MM.1S (cell line): ENCODE results near the gene PHLPP2.

Experiments used
- DNase-seq: peaks from one replicate; pipeline ENCODE4 v3.0.0-alpha.2; 2015
- H2AFZ ChIP-seq: fragments of 300-600 bp; sonication (generic); 2 replicates; pipeline ENCODE4 v1.6.0; 2016; ENCODE audit warnings: antibody characterized with exemption, low read length
- H3F3A ChIP-seq: fragments of 300-600 bp; sonication (generic); 2 replicates; pipeline ENCODE4 v1.6.1; 2016; ENCODE audit warnings: mild to moderate bottlenecking, antibody characterized with exemption, low read length, moderate library complexity, mixed read lengths; ENCODE audit not compliant: insufficient read depth
- H3K27ac ChIP-seq: fragments of 300-600 bp; sonication (generic); 2 replicates; pipeline ENCODE4 v1.5.1; 2016; ENCODE audit warnings: mild to moderate bottlenecking, low read length
- H3K27me3 ChIP-seq: fragments of 300-600 bp; sonication (generic); replicated peaks from 2 replicates; pipeline ENCODE4 v1.6.0; 2016; ENCODE audit warnings: low read length; ENCODE audit not compliant: insufficient read depth
- H3K36me3 ChIP-seq: fragments of 300-600 bp; sonication (generic); replicated peaks from 2 replicates; pipeline ENCODE4 v1.6.1; 2016; ENCODE audit warnings: mild to moderate bottlenecking, low read length, mixed read lengths; ENCODE audit not compliant: insufficient read depth
- H3K4me1 ChIP-seq: fragments of 300-600 bp; sonication (generic); 2 replicates; pipeline ENCODE4 v1.6.1; 2016; ENCODE audit warnings: low read length, mixed read lengths
- H3K4me2 ChIP-seq: fragments of 300-600 bp; sonication (generic); 2 replicates; pipeline ENCODE4 v1.6.0; 2016; ENCODE audit warnings: low read depth, low read length
- H3K4me3 ChIP-seq: fragments of 300-600 bp; sonication (generic); 2 replicates; pipeline ENCODE4 v1.5.1; 2016; ENCODE audit warnings: low read length, mixed read lengths
- H3K79me2 ChIP-seq: fragments of 300-600 bp; sonication (generic); 2 replicates; pipeline ENCODE4 v1.6.1; 2016; ENCODE audit warnings: mixed run types, low read length, mixed read lengths
- H3K9ac ChIP-seq: fragments of 300-600 bp; sonication (generic); 2 replicates; pipeline ENCODE4 v1.6.1; 2016; ENCODE audit warnings: low read length, mixed read lengths
- H3K9me2 ChIP-seq: fragments of 300-600 bp; sonication (generic); replicated peaks from 2 replicates; pipeline ENCODE4 v1.6.1; 2016; ENCODE audit warnings: mild to moderate bottlenecking, low read length, mixed read lengths; ENCODE audit not compliant: insufficient read depth
- H3K9me3 ChIP-seq: fragments of 300-600 bp; sonication (generic); replicated peaks from 2 replicates; pipeline ENCODE4 v1.6.1; 2016; ENCODE audit warnings: mild to moderate bottlenecking, low read length, mixed read lengths; ENCODE audit not compliant: insufficient read depth
- H4K20me1 ChIP-seq: fragments of 300-600 bp; sonication (generic); 2 replicates; pipeline ENCODE4 v1.6.1; 2016; ENCODE audit warnings: mild to moderate bottlenecking, low read length, moderate library complexity, mixed read lengths; ENCODE audit not compliant: insufficient read depth
- CTCF ChIP-seq: fragments of 300-600 bp; sonication (generic); IDR thresholded peaks from 2 replicates; pipeline ENCODE4 v1.5.1; 2016; ENCODE audit warnings: antibody characterized with exemption, low read length, mixed read lengths
- EZH2 ChIP-seq: fragments of 300-600 bp; sonication (generic); optimal IDR thresholded peaks from 2 replicates; pipeline ENCODE3; 2017; ENCODE audit warnings: low read depth, mild to moderate bottlenecking, antibody characterized with exemption, low read length, mixed read lengths
- EZH2phosphoT487 ChIP-seq: fragments of 300-600 bp; sonication (generic); IDR thresholded peaks from 2 replicates; pipeline ENCODE4 v1.6.1; 2018; ENCODE audit warnings: antibody characterized with exemption, low read length

Gene PHLPP2

GRCh38 chr16:71671165-71671564 is 53.3 kb downstream of the PHLPP2 start:
- TF ChIP-seq EZH2phosphoT487 (no peak), CTCF (no peak), EZH2 (no peak)
- H3K27me3 ChIP-seq = no peaks in the 10 kb centered on the region
- no peaks in the 10 kb centered on the region for H4K20me1 ChIP-seq
- no peak overlapping the region for H3K4me3 ChIP-seq
- H2AFZ ChIP-seq = no peak overlapping the region
- no peak overlapping the region for H3K9ac ChIP-seq
- H3K36me3 ChIP-seq = no peaks in the 10 kb centered on the region
- no peaks in the 10 kb centered on the region for H3F3A ChIP-seq
- H3K9me3 ChIP-seq = no peaks in the 10 kb centered on the region
- H3K9me2 ChIP-seq = no peaks in the 10 kb centered on the region
- no peak overlapping the region for H3K27ac ChIP-seq
- H3K79me2 ChIP-seq = no peaks in the 10 kb centered on the region
- DNase-seq = no peak
- no peaks in the 10 kb centered on the region for H3K4me1 ChIP-seq
- no peak overlapping the region for H3K4me2 ChIP-seq

GRCh38 chr16:71670537-71670936 is 54.0 kb downstream of the PHLPP2 start:
- Histone ChIP-seq H3K9me3 (no peaks in the 10 kb centered on the region), H3K9ac (no peak overlapping the region), H3K9me2 (no peaks in the 10 kb centered on the region), H3F3A (no peaks in the 10 kb centered on the region), H3K4me3 (no peak overlapping the region), H3K27me3 (no peaks in the 10 kb centered on the region), H3K27ac (no peak overlapping the region), H4K20me1 (no peaks in the 10 kb centered on the region), H2AFZ (no peak overlapping the region), H3K4me1 (no peaks in the 10 kb centered on the region), H3K4me2 (no peak overlapping the region), H3K79me2 (no peaks in the 10 kb centered on the region), H3K36me3 (no peaks in the 10 kb centered on the region)
- DNase-seq = no peak
- TF ChIP-seq EZH2 = no peak
- no peak for TF ChIP-seq EZH2phosphoT487
- no peak for TF ChIP-seq CTCF

- Histone ChIP-seq H4K20me1 (no peaks in the 10 kb centered on the region), H3K4me3 (no peak overlapping the region), H3F3A (no peaks in the 10 kb centered on the region)
Measured at GRCh38 chr16:71669926-71670536, 54.5 kb downstream of the PHLPP2 start.

More at GRCh38 chr16:71669926-71670536, 54.5 kb downstream of the PHLPP2 start:
- DNase-seq = no peak
- Histone ChIP-seq H3K36me3 (no peaks in the 10 kb centered on the region), H3K4me1 (no peaks in the 10 kb centered on the region), H2AFZ (no peak overlapping the region), H3K79me2 (no peaks in the 10 kb centered on the region), H3K9ac (no peak overlapping the region), H3K9me3 (no peaks in the 10 kb centered on the region), H3K27me3 (no peaks in the 10 kb centered on the region), H3K27ac (no peak overlapping the region), H3K9me2 (no peaks in the 10 kb centered on the region), H3K4me2 (no peak overlapping the region)
- TF ChIP-seq EZH2 = no peak
- TF ChIP-seq EZH2phosphoT487 = no peak
- no peak for TF ChIP-seq CTCF
